IPS-18c (cell line): Measurements from ENCODE around the gene TM9SF4.

Experiments used
- H3K4me3 ChIP-seq: 2 replicates; pipeline ENCODE4 v1.7.0; 2013; ENCODE audit warnings: low read depth, mild to moderate bottlenecking, low read length, moderate library complexity; ENCODE audit not compliant: insufficient read depth
- H3K9me3 ChIP-seq: one replicate; pipeline ENCODE4 v1.6.1; 2013; ENCODE audit warnings: mild to moderate bottlenecking, low read length, moderate library complexity; ENCODE audit not compliant: control insufficient read depth, insufficient read depth

Gene TM9SF4

GRCh38 chr20:32142088-32142487 lies 32.6 kb downstream of the TM9SF4 start:
- Histone ChIP-seq H3K9me3 (no peaks in the 10 kb centered on the region), H3K4me3 (no peak overlapping the region)

DNA sequence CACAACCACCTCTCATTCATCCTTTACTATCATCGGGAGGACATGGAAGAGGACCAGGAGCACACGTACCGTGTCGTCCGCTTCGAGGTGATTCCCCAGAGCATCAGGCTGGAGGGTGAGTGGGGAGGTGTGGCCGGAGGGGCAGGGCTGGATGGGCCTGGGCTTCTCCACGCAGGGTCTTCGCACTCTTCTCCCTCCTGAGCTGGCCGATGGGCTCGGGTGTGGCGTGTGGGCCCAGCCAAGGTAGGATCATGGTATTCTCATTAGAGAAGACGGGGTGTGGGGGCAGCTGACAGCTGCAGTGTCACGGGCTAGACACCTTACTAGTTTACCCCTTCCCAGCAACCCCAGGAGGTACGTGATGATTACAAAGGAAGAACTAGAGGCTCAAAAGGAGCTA lies 33.5 kb downstream of the TM9SF4 start:
- H3K9me3 ChIP-seq = no peaks in the 10 kb centered on the region
- H3K4me3 ChIP-seq = no peak overlapping the region

DNA sequence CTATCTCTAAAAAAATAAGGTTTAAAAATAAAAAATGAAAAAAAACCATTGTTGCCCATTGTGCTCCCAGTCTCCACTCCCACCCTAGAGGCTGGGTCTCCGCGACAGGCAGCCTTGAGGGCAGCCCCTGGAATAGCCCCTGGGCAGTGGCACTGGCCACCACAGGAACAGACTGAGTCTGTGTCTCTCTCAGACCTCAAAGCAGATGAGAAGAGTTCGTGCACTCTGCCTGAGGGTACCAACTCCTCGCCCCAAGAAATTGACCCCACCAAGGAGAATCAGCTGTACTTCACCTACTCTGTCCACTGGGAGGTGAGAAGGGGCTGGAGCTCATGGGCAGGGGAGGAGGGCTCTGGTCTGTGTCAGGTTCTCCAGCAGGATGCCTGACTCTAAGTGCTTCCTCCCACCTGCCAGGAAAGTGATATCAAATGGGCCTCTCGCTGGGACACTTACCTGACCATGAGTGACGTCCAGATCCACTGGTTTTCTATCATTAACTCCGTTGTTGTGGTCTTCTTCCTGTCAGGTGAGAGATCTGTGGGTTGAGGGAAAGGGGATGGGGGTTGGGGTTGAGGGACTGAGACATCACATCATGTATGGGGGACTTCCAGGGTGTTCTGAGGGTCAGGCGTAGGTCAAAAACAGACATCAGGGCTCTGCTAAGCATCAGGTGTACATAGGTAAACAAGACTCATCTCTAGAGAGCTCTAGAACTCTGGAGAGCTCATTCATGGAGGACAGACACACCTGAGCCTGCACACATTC lies 35.6 kb downstream of the TM9SF4 start:
- Histone ChIP-seq H3K4me3 (no peak overlapping the region), H3K9me3 (no peaks in the 10 kb centered on the region)

- H3K9me3 ChIP-seq = no peaks in the 10 kb centered on the region
- H3K4me3 ChIP-seq = no peak overlapping the region
Measured at GRCh38 chr20:32149566-32150170, 40.2 kb downstream of the TM9SF4 start.

GRCh38 chr20:32150291-32150848 lies 40.9 kb downstream of the TM9SF4 start:
- no peak overlapping the region for H3K4me3 ChIP-seq
- no peaks in the 10 kb centered on the region for H3K9me3 ChIP-seq

DNA sequence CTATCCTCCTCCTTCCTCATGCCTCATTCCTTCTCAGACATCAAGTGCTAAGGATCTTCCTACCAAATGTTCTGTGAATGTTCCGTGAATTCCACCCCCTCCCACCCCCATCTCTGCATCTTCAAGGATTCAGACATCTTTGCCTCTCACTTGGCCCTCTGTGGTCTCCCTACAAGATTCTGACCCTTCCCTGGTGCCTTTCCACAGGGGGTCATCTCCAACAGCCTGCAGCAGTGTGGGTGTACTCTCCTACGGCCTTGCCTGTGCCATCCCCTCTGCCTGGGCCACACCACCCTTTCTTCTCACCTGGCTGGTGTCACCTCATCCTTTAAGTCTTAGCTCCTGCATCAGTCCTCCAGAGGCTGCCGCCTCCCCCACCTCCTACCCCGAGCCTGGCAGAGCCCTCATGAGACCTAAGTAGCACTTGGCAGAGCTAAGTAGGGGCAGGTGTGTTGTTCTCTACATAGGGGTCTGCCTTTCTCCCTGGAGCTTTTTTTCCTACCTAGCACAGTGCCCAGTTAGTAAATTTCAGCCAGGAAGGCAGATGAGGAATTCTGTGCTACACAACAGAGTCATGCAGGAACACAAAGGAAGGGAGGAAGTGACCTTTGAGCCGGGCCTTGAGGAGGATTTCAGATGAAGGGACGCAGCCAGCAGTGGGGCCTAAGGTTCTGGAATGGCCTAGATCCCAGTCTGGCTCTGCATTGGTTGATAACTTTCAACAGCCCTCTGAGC lies 43.1 kb downstream of the TM9SF4 start:
- no peak overlapping the region for H3K4me3 ChIP-seq
- H3K9me3 ChIP-seq = no peaks in the 10 kb centered on the region

GRCh38 chr20:32153156-32153665 lies 43.7 kb downstream of the TM9SF4 start:
- Histone ChIP-seq H3K4me3 (no peak overlapping the region), H3K9me3 (no peaks in the 10 kb centered on the region)

DNA sequence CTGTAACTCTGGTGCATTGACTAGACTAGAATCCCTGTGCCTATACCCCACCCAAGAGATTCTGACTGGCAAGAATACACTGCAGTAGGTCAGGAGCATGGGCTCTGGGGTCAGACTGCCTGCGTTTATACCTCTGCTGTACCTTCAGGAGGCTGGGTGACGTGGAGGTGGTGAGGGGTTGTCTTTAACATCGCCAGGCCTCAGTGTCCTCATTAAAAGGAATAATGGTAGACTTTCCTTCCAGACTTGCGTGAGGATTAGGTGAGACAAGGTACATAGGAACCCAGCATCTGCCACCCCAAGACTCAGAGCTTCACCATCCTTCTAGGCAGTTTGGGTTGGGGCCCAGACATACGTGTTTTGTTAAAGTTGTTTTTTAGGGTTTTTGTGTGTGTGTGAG lies 44.3 kb downstream of the TM9SF4 start:
- no peak overlapping the region for H3K4me3 ChIP-seq
- H3K9me3 ChIP-seq = no peaks in the 10 kb centered on the region

DNA sequence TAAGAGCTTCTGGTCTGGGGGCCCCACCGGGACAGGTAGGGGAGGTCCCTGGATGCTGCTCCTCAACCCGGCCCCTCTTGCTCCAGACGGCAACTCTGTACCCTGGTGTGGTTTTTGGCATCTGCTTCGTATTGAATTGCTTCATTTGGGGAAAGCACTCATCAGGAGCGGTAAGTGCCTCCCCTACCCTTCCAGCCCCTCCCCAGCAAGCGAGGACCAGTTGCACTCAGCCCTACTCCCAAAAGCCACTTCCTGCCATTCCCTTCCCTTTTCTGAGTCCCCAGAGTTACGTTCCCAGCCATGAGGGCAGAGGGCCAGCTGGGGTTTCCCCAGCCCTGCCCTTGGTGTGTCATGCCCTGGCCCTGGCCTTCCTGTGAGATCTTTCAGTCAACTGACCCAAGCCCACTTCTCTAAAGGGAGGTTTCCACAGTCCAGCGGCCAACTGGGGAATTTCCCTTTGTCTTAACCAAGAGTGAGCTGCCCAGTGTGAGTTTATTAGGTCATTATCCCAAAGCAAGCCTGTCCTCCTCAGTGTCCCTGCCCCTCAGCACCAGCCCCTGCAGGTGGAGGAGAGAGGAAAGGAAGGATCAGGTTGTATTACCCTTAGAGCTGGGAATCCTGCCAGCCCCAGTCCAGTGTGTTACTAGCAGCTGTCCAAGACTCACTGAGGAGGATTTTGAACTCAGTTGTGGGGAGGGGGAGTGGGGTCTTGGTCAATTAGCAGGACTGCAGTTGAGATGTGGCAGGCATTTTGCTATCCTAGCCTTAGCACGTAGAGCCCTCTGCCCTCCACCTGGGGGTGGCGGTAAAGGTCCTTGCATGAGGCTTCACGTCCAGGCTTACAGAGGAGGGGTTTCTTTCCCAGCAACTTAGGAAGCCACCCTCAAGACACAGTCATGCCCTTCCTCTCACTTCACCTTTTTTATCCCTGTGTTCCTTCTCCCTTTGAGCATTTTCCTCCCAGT lies 45.8 kb downstream of the TM9SF4 start:
- Histone ChIP-seq H3K9me3 (no peaks in the 10 kb centered on the region), H3K4me3 (no peak overlapping the region)

DNA sequence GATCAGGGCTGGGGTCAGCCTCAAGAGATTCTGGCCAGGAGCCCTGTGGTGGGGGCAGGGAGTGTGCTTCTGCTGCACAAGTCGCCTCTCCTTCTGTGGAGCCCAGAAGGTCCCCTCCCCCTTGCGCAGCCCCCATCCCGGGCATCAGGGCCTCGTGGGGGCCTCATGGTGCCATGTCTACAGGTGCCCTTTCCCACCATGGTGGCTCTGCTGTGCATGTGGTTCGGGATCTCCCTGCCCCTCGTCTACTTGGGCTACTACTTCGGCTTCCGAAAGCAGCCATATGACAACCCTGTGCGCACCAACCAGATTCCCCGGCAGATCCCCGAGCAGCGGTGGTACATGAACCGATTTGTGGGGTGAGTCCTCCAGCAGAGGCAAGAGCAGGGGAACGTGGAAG lies 48.1 kb downstream of the TM9SF4 start:
- H3K4me3 ChIP-seq = no peak overlapping the region
- H3K9me3 ChIP-seq = no peaks in the 10 kb centered on the region

DNA sequence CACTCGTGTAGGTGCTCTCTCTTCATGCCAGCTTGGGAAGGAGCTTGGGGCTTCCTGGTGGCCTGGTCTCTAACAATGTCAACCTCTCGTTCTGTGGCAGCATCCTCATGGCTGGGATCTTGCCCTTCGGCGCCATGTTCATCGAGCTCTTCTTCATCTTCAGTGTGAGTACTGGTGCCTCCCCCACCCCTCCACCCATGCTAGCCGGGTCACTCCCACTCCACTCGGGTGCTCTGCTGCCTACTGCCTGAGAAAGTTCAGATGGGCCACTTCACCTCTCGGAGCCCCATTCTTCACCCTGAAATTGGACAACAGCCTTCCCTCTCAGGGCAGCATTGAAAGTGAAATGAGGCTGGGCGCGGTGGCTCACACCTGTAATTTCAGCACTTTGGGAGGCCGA lies 48.8 kb downstream of the TM9SF4 start:
- H3K9me3 ChIP-seq = no peaks in the 10 kb centered on the region
- H3K4me3 ChIP-seq = no peak overlapping the region

GRCh38 chr20:32158943-32159660 lies 49.6 kb downstream of the TM9SF4 start:
- Histone ChIP-seq H3K4me3 (no peak overlapping the region), H3K9me3 (no peaks in the 10 kb centered on the region)

GRCh38 chr20:32159766-32160221 lies 50.3 kb downstream of the TM9SF4 start:
- Histone ChIP-seq H3K4me3 (no peak overlapping the region), H3K9me3 (no peaks in the 10 kb centered on the region)

GRCh38 chr20:32160341-32160740 lies 50.8 kb downstream of the TM9SF4 start:
- no peak overlapping the region for H3K4me3 ChIP-seq
- no peaks in the 10 kb centered on the region for H3K9me3 ChIP-seq

GRCh38 chr20:32162351-32162750 lies 52.8 kb downstream of the TM9SF4 start:
- H3K4me3 ChIP-seq = no peak overlapping the region
- H3K9me3 ChIP-seq = no peaks in the 10 kb centered on the region

GRCh38 chr20:32163951-32164350 lies 54.4 kb downstream of the TM9SF4 start:
- Histone ChIP-seq H3K4me3 (no peak overlapping the region), H3K9me3 (no peaks in the 10 kb centered on the region)
